Thyroid gland (tissue), 4 donors: ENCODE data around the gene SPG7. TPM values are rescaled to one million over a fixed set of nuclear protein-coding genes. Genes with fewer than 3 reads are reported as not detected.

Experiments
- DNase-seq, 2 donors: peaks; one replicate each; pipeline ENCODE4 v3.0.0-alpha.2; 2019
- H3K27ac ChIP-seq, 3 donors: fragments of 200-600 bp; sonication (generic); 1 replicate in 2 of 3; 2 replicates in 1 of 3; pipeline ENCODE4 v1.5.1; 2016 to 2019; ENCODE audit warnings: mild to moderate bottlenecking in 1 of 3, moderate library complexity in 1 of 3
- H3K27me3 ChIP-seq: fragments of 200-600 bp; sonication (generic); one replicate; pipeline ENCODE4 v1.5.1; 2019
- H3K36me3 ChIP-seq, 2 donors: fragments of 200-600 bp; sonication (generic); one replicate each; pipeline ENCODE4 v1.5.1; 2016 to 2019
- H3K4me1 ChIP-seq, 2 donors: fragments of 200-600 bp; sonication (generic); one replicate each; pipeline ENCODE4 v1.5.1; 2017 to 2019
- H3K4me3 ChIP-seq, 3 donors: fragments of 200-600 bp; sonication (generic); replicated peaks in 1 of 3; 1 replicate in 2 of 3; 2 replicates in 1 of 3; pipeline ENCODE4 v1.5.1; 2016; ENCODE audit warnings: mild to moderate bottlenecking in 1 of 3
- H3K9me3 ChIP-seq: fragments of 200-600 bp; sonication (generic); one replicate; pipeline ENCODE4 v1.5.1; 2017
- POLR2A ChIP-seq, 2 donors: fragments of 450-650 bp; IDR thresholded peaks; one replicate each; pipeline ENCODE4 v1.6.1; 2017; ENCODE audit warnings: antibody characterized with exemption in 2 of 2, mild to moderate bottlenecking in 2 of 2, moderate library complexity in 1 of 2
- WGBS, 2 donors: methylation state at CpG; one replicate each; pipeline ENCODE4 v1.1.5; 2017; 5-methylcytosine and 5-hydroxymethylcytosine counted together
- intact Hi-C: fragments of 100-400 bp; cut with DNase I; formaldehyde crosslinking; loops from one replicate; pipeline ENCODE4 v1.15.1; 2023
- total RNA-seq, 4 donors: library from RNA; depleted of rRNA; stranded (reverse); fragments of >200 nt; gene quantifications; one replicate each; pipeline ENCODE4 v1.2.3, GENCODE V29; 2016
- TF ChIP-seq, protein P1 (sequence below), 6 experiments: fragments of 200-600 bp in 3 of 6; fragments of 450-650 bp in 3 of 6; sonication (generic) in 3 of 6; IDR thresholded peaks; one replicate each; pipeline ENCODE4 v1.5.1; 2016 to 2019; ENCODE audit warnings: antibody characterized with exemption in 6 of 6, mild to moderate bottlenecking in 2 of 6, inconsistent platforms in 1 of 6, moderate library complexity in 1 of 6

Gene SPG7
- total RNA-seq, 4 donors from 2014 or later = 218 to 392 (median 285) TPM

DNA sequence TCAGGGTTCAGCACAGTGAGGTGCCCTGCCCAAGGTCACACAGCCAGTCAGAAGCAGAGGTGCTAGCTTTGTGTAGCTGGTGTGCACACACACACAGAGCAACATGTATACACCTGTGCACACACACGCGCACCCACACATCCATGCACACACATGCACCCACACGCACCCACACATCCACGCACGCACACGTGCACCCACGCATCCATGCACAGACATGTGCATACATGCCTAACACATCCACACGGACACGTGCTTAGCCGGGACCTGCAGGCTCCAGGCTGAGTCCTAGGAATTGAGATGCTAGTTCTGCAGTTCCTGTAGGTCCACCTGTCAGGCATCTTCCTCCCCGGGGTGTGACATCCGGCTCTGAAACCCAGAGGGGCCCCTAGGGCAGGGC, 92.2 kb downstream of the SPG7 start:
- intact Hi-C loops = no loop called here
- TF ChIP-seq POLR2A (IDR thresholded peaks at IDR 0.05) = no peak
- TF ChIP-seq, protein P1, sequence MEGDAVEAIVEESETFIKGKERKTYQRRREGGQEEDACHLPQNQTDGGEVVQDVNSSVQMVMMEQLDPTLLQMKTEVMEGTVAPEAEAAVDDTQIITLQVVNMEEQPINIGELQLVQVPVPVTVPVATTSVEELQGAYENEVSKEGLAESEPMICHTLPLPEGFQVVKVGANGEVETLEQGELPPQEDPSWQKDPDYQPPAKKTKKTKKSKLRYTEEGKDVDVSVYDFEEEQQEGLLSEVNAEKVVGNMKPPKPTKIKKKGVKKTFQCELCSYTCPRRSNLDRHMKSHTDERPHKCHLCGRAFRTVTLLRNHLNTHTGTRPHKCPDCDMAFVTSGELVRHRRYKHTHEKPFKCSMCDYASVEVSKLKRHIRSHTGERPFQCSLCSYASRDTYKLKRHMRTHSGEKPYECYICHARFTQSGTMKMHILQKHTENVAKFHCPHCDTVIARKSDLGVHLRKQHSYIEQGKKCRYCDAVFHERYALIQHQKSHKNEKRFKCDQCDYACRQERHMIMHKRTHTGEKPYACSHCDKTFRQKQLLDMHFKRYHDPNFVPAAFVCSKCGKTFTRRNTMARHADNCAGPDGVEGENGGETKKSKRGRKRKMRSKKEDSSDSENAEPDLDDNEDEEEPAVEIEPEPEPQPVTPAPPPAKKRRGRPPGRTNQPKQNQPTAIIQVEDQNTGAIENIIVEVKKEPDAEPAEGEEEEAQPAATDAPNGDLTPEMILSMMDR (IDR thresholded peaks at IDR 0.05) = no peak
- WGBS, 2 donors = 73 to 82% methylated on average over 4 to 9 of the region's 12 CpGs
- H3K27ac ChIP-seq = no peak overlapping the region
- no peak overlapping the region for H3K4me3 ChIP-seq
- H3K36me3 ChIP-seq = no peaks in the 10 kb centered on the region
- no peaks in the 10 kb centered on the region for H3K27me3 ChIP-seq
- no peaks in the 10 kb centered on the region for H3K9me3 ChIP-seq
- peaks cover 0 to 9% of the 10 kb centered on the region in 2 donors for H3K4me1 ChIP-seq
- DNase-seq = no peak

DNA sequence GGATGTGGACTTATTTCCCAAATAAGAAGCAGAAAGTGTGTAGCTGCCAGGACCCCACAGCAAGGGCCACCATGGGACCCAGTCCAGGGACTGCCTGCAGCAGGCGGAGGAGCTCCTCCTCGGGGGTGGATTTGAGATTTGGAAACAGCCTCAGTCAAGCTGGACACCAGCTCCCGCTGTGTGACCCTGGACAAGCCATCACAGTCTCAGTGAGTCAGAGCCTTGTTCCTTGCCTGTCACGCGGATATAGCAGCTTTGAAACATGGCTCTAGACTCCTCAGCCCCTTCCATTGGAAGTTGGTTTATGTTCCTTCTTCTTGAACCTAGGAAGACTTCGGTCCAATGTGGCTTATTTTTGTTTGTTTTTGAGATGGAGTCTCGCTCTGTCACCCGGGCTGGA, 92.8 kb downstream of the SPG7 start:
- peaks cover 0 to 9% of the 10 kb centered on the region in 2 donors for H3K4me1 ChIP-seq
- H3K36me3 ChIP-seq = no peaks in the 10 kb centered on the region
- H3K27ac ChIP-seq = no peak overlapping the region
- WGBS, 2 donors = 72 to 82% methylated on average over 8 of the region's 8 CpGs
- TF ChIP-seq, protein P1 (IDR thresholded peaks at IDR 0.05) = no peak
- TF ChIP-seq POLR2A (IDR thresholded peaks at IDR 0.05) = no peak
- H3K4me3 ChIP-seq = no peak overlapping the region
- H3K27me3 ChIP-seq = no peaks in the 10 kb centered on the region
- no peak for DNase-seq
- no peaks in the 10 kb centered on the region for H3K9me3 ChIP-seq
- intact Hi-C loops = no loop called here

DNA sequence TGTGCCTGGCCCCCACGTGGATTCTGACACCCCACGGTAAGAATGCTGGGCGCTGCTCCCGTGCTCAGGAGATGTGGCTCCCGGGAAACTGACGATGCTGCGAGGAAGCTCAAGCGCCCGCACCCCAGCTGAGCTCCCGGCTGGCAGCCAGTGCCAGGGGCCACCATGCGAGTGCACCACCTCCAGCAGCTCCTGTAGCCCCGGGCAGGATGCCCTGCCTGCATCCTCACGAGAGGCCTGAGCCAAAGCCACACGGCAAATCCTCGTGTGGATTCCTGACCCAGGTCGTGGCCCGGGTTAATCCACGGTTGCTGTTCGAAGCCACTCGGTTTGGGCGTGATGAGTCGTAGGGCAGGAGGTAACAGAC, 93.7 kb downstream of the SPG7 start:
- no peak for TF ChIP-seq POLR2A (IDR thresholded peaks at IDR 0.05)
- TF ChIP-seq, protein P1 (IDR thresholded peaks at IDR 0.05) = no peak
- intact Hi-C loops = no loop called here
- Histone ChIP-seq H3K27ac (no peak overlapping the region), H3K4me3 (no peak overlapping the region), H3K9me3 (no peaks in the 10 kb centered on the region), H3K36me3 (no peaks in the 10 kb centered on the region), H3K27me3 (no peaks in the 10 kb centered on the region), H3K4me1 (peaks cover 0 to 9% of the 10 kb centered on the region in 2 donors)
- DNase-seq = no peak
- WGBS, 2 donors = 56 to 67% methylated on average over 13 to 22 of the region's 22 CpGs

DNA sequence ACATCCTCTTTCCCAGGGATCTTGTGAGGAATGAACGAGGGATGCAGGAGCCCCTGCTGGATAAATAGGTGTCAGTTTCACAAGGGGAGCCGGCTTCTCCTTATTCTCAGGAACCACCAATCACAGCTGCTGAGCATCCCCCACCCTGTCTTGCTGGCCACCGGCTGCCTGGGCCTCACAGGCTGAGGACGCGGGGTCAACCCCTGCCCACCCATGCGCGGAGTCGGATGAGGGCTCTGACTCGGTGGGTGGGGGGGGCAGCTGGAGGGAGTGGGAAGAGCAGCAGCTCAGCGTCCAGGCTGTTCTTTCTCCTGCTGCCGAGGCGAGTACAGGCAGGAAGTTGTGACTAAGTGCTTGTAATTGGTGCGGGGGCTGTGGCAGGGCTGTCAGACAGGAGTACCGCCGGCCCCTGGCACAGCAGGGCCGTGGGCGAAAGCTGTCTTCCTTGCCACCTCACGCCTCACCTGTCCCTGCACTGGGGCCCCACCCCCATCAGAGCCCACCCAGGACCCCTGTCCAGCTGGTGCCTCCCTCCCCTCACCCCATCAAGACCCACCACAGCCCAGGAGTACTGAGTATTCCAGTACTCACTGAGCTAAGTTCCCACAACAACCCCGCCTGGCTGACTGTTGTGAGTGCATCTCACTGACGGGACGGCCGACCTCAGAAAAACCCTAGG, 94.2 kb downstream of the SPG7 start:
- intact Hi-C loops = no loop called here
- no peaks in the 10 kb centered on the region for H3K36me3 ChIP-seq
- WGBS, 2 donors = 4 to 7% methylated on average over 14 to 17 of the region's 22 CpGs
- H3K4me1 ChIP-seq = peaks cover 0 to 9% of the 10 kb centered on the region in 2 donors
- H3K9me3 ChIP-seq = no peaks in the 10 kb centered on the region
- DNase-seq = peak in 1 of 2 donors; percentile 12
- H3K27me3 ChIP-seq = no peaks in the 10 kb centered on the region
- no peak overlapping the region for H3K27ac ChIP-seq
- H3K4me3 ChIP-seq = no peak overlapping the region
- no peak for TF ChIP-seq POLR2A (IDR thresholded peaks at IDR 0.05)
- TF ChIP-seq, protein P1 (IDR thresholded peaks at IDR 0.05) = no peak

DNA sequence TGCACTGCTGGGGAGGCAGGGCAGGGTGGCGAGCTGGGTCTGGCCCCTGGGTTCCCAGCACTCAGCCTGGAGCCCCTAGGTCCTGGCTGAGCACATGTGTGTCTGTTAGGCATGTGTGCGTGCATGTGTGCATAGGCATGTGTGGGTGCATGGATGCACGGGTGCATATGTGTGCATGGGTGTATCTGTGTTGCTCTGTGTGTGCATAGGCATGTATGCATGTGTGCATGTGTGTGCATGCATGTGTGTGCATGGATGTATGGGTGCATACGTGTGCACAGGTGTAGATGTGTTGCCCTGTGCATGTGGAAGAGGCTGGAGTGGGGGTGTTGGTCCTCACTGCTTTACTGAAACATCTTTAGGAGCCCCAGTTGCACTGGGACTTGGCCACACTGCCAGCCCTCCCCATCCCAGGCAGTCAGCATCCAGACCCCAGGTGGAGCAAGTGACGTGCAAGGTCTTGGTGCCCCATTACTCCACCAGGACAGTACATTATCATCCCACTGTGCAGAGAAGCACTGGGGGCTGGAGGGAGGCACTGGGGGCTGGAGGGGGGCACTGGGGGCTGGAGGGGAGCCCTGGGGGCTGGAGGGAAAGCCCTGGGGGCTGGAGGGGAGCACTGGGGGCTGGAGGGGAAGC, 94.9 kb downstream of the SPG7 start:
- Histone ChIP-seq H3K4me3 (no peak overlapping the region), H3K27me3 (no peaks in the 10 kb centered on the region), H3K4me1 (peaks cover 0 to 9% of the 10 kb centered on the region in 2 donors), H3K9me3 (no peaks in the 10 kb centered on the region), H3K27ac (no peak overlapping the region), H3K36me3 (no peaks in the 10 kb centered on the region)
- intact Hi-C loops = no loop called here
- TF ChIP-seq, protein P1 (IDR thresholded peaks at IDR 0.05) = no peak
- TF ChIP-seq POLR2A (IDR thresholded peaks at IDR 0.05) = no peak
- 49 to 64% methylated on average over 4 to 5 of the region's 5 CpGs for WGBS, 2 donors
- DNase-seq = no peak
